HG03460 (cell line): ENCODE data around the gene CDK5RAP2.
"Not testable (repeated sequence)": the region's sequence is repeated elsewhere in the genome, so short reads cannot be mapped to it uniquely, and the experiment has no call there.

Experiments used
- ATAC-seq: cut with Tn5 transposase; IDR thresholded peaks from one replicate; pipeline ENCODE4 v1.9.1; 2021; ENCODE audit not compliant: unreplicated experiment

The CDK5RAP2 gene

GRCh38 chr9:120515996-120516395 is 64.0 kb downstream of the CDK5RAP2 start:
- not testable (repeated sequence) for ATAC-seq

- not testable (repeated sequence) for ATAC-seq
Measured at GRCh38 chr9:120515481-120515880, 64.5 kb downstream of the CDK5RAP2 start.

GRCh38 chr9:120514405-120514804 is 65.6 kb downstream of the CDK5RAP2 start:
- ATAC-seq = no peak

- no peak for ATAC-seq
Measured at GRCh38 chr9:120513825-120514396, 66.1 kb downstream of the CDK5RAP2 start.

GRCh38 chr9:120510816-120511215 is 69.2 kb downstream of the CDK5RAP2 start:
- no peak for ATAC-seq

- no peak for ATAC-seq
Measured at GRCh38 chr9:120507936-120508510, 71.9 kb downstream of the CDK5RAP2 start.

GRCh38 chr9:120505186-120505585 is 74.8 kb downstream of the CDK5RAP2 start:
- no peak for ATAC-seq

GRCh38 chr9:120500733-120501132 is 79.2 kb downstream of the CDK5RAP2 start:
- ATAC-seq = no peak

- ATAC-seq = not testable (repeated sequence)
Measured at GRCh38 chr9:120497865-120498264, 82.1 kb downstream of the CDK5RAP2 start.

- ATAC-seq = not testable (repeated sequence)
Measured at GRCh38 chr9:120496438-120496837, 83.5 kb downstream of the CDK5RAP2 start.

- peak; percentile 93 for ATAC-seq
Measured at GRCh38 chr9:120490888-120491595, 88.9 kb downstream of the CDK5RAP2 start.

- no peak for ATAC-seq
Measured at GRCh38 chr9:120486835-120487234, 93.1 kb downstream of the CDK5RAP2 start.

- ATAC-seq = no peak
Measured at GRCh38 chr9:120486347-120486746, 93.6 kb downstream of the CDK5RAP2 start.

GRCh38 chr9:120485788-120486187 is 94.2 kb downstream of the CDK5RAP2 start:
- ATAC-seq = no peak

- no peak for ATAC-seq
Measured at GRCh38 chr9:120484162-120484561, 95.8 kb downstream of the CDK5RAP2 start.

GRCh38 chr9:120482424-120483186 is 97.4 kb downstream of the CDK5RAP2 start:
- ATAC-seq = no peak

GRCh38 chr9:120481846-120482245 is 98.1 kb downstream of the CDK5RAP2 start:
- ATAC-seq = no peak

- ATAC-seq = no peak
Measured at GRCh38 chr9:120481248-120481647, 98.7 kb downstream of the CDK5RAP2 start.

GRCh38 chr9:120480707-120481106 is 99.3 kb downstream of the CDK5RAP2 start:
- ATAC-seq = no peak

GRCh38 chr9:120478208-120478607 is 101.8 kb downstream of the CDK5RAP2 start:
- ATAC-seq = no peak

GRCh38 chr9:120477534-120478001 is 102.4 kb downstream of the CDK5RAP2 start:
- peak; percentile 54 for ATAC-seq
